IPS-18a (cell line): Measurements from ENCODE around the gene EPHA6.

Experiments
- H3K27ac ChIP-seq: one replicate; pipeline ENCODE4 v1.5.1; 2013; ENCODE audit warnings: low read length
- H3K27me3 ChIP-seq: one replicate; pipeline ENCODE4 v1.6.1; 2013; ENCODE audit warnings: mild to moderate bottlenecking, low read length; ENCODE audit not compliant: control insufficient read depth, insufficient read depth
- H3K36me3 ChIP-seq: one replicate; pipeline ENCODE4 v1.6.1; 2013; ENCODE audit warnings: low read depth, low read length; ENCODE audit not compliant: control insufficient read depth
- H3K4me1 ChIP-seq: one replicate; pipeline ENCODE4 v1.6.1; 2013; ENCODE audit warnings: low read depth, low read length; ENCODE audit not compliant: control insufficient read depth
- H3K4me3 ChIP-seq: one replicate; pipeline ENCODE4 v1.5.1; 2013; ENCODE audit warnings: low read length
- H3K9ac ChIP-seq: one replicate; pipeline ENCODE4 v1.6.1; 2013; ENCODE audit warnings: mild to moderate bottlenecking, low read length, moderate library complexity
- H3K9me3 ChIP-seq: one replicate; pipeline ENCODE4 v1.6.1; 2013; ENCODE audit warnings: low read depth, low read length; ENCODE audit not compliant: control insufficient read depth

Gene EPHA6

DNA sequence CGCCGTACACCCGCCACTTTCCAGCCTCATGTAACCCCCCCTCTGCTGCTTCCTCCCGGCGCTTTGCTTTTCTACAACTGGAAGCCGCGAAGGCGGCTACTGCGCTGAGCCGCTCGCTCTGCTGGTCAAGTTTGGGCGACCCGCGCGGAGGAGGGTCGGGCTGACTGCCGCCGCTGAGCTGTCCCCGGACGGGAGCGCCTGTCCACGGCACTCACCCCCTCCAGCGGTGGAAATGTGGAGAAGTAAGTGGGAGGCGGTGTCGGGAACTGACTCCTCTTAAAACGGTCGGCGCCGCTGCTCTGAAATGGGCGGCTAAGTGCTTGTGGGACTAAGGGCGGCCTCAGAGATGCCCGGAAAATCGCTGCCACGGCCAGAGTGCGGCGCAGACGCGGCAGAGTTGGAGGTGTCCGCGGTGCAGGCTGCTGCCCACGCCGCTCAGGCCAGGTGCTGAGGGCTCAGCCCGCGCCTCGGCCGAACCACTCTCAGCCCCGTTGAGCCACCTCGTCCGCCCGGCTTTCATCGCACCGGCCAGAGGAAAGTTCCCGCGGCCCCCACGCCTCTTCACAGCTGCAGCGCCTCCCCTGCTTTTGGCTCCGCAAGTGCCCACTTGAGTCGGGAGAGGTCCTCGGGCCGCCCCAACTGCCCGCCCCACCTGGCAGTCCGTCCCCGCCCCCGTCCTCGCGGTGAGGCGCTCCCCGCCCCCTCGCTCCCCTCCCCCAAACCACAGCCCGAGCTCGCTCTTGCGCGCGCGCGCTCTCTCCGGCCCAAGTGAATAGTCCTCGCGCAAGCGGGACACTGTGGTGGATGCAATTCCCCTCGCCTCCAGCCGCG lies at the start of gene EPHA6:
TSS of gene EPHA6 (plus strand) at position 775 of the 831 bp plus-strand sequence.
- peaks cover 40% of the 10 kb centered on the region for H3K27me3 ChIP-seq
- H3K4me3 ChIP-seq, result peak within 1 kb of the TSS; percentile 79
- no peaks in the 10 kb centered on the region for H3K9me3 ChIP-seq
- no peak within 1 kb of the TSS for H3K27ac ChIP-seq
- peaks cover 5% of the 10 kb centered on the region for H3K4me1 ChIP-seq
- H3K9ac ChIP-seq, result peak within 1 kb of the TSS; percentile 62
- H3K36me3 ChIP-seq, result no peaks in the 10 kb centered on the region

DNA sequence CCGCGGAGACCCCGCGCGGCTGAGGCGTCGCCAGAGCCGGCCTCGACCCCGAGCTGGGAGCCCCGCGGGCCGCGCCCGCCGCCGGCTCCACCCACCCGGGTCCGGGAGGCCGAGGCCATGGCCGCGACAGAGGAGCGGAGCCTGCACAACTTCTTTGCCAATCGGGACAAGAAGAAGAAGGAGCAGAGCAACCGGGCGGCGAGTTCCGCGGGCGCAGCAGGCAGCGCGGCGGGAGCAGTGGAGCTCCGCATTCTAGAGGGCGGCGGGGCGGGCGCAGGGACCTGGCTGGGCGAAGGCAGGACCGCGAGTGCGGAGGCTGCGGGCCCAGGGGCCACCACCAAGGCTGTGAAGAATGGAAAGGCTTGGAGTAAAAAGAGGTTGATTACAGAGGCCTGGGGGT lies 37.6 kb upstream of the EPHA6 start:
- H3K27me3 ChIP-seq, result no peaks in the 10 kb centered on the region
- no peak overlapping the region for H3K9ac ChIP-seq
- no peak overlapping the region for H3K4me3 ChIP-seq
- H3K36me3 ChIP-seq, result no peaks in the 10 kb centered on the region
- no peak overlapping the region for H3K27ac ChIP-seq
- no peaks in the 10 kb centered on the region for H3K4me1 ChIP-seq
- H3K9me3 ChIP-seq, result peaks cover 4% of the 10 kb centered on the region

DNA sequence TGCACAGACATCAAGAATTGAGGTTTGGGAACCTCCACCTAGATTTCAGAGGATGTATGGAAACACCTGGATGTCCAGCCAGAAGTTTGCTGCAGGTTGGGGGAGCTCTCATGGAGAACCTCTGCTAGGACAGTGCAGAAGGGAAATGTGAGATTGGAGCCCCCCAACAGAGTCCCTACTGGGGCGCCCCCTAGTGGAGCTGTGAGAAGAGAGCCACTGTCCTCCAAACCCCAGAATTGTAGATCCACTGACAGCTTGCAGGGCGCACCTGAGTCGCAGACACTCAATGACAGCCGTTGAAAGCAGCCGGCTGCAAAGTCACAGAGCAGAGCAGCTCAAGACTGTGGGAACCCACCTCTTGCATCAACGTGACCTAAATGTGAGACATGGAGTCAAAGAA lies 34.6 kb upstream of the EPHA6 start:
- Histone ChIP-seq H3K4me3 (no peak overlapping the region), H3K9me3 (no peaks in the 10 kb centered on the region), H3K36me3 (no peaks in the 10 kb centered on the region), H3K4me1 (no peaks in the 10 kb centered on the region), H3K9ac (no peak overlapping the region), H3K27ac (no peak overlapping the region), H3K27me3 (no peaks in the 10 kb centered on the region)

DNA sequence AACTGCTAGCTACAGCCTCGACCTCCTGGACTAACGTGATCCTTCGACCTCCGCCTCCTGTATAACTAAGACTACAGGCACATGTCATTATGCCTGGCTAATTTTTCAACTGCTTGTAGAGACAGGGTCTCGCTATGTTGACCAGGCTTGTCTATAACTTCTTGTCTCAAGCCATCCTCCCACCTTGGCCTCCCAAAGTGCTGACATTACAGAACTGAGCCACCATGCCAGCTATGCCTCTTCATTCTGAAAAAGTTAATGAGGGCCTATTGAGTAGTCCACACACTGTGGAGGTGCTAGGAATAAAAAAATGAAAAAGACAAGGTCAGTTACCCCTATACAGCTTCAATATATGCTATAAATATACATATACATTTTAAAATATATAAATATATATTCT lies 18.3 kb upstream of the EPHA6 start:
- Histone ChIP-seq H3K27me3 (no peaks in the 10 kb centered on the region), H3K4me3 (no peak overlapping the region)

DNA sequence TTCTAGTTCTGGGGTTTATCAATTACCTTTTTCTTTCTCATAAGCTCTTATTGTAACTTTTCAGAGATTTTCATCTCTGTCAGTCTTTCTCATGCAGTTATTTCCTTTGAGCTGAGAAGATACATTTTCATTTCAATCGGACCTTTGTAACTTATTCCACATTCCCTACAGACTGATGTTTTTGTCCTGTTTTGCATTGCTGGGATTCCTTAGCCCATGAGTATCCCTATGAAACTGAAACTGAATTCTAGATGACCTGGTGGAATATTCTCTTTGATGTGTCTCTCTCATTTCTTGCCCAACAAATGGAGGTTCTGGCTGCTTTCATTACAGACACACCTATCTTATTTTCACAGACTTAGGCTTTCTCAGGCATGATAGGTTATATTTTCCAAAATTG lies 10.5 kb upstream of the EPHA6 start:
- H3K36me3 ChIP-seq, result no peaks in the 10 kb centered on the region
- H3K4me1 ChIP-seq, result peaks cover 6% of the 10 kb centered on the region
- no peaks in the 10 kb centered on the region for H3K9me3 ChIP-seq
- no peak overlapping the region for H3K27ac ChIP-seq
- no peak overlapping the region for H3K9ac ChIP-seq
- H3K27me3 ChIP-seq, result no peaks in the 10 kb centered on the region
- peak overlapping the region; percentile 15 for H3K4me3 ChIP-seq

More for the DNA sequence above, 18.3 kb upstream of the EPHA6 start:
- H3K36me3 ChIP-seq, result no peaks in the 10 kb centered on the region
- H3K9me3 ChIP-seq, result no peaks in the 10 kb centered on the region
- H3K27ac ChIP-seq, result no peak overlapping the region
- no peak overlapping the region for H3K9ac ChIP-seq
- no peaks in the 10 kb centered on the region for H3K4me1 ChIP-seq

DNA sequence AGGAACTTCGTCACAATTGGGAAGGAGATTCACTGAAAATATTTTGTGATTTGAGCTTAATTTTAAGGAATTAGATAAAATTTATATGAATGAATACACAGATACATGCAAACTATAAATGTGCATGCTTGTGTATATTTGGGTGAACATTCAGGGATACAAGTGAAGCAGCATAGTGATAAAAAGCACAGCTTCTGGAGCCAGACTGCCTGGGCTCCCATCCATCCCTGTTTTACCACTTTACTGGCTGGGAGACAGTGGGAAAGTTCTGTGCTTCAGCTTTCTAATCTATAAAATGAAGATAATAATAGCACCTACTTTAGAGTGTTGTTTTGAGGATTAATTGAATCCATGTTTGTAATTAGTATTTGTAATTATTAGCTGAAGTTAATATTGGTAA lies 8.1 kb upstream of the EPHA6 start:
- Histone ChIP-seq H3K27me3 (peaks cover under 1% of the 10 kb centered on the region), H3K27ac (no peak overlapping the region), H3K4me1 (peaks cover 6% of the 10 kb centered on the region), H3K9me3 (no peaks in the 10 kb centered on the region), H3K36me3 (no peaks in the 10 kb centered on the region), H3K4me3 (no peak overlapping the region), H3K9ac (no peak overlapping the region)

DNA sequence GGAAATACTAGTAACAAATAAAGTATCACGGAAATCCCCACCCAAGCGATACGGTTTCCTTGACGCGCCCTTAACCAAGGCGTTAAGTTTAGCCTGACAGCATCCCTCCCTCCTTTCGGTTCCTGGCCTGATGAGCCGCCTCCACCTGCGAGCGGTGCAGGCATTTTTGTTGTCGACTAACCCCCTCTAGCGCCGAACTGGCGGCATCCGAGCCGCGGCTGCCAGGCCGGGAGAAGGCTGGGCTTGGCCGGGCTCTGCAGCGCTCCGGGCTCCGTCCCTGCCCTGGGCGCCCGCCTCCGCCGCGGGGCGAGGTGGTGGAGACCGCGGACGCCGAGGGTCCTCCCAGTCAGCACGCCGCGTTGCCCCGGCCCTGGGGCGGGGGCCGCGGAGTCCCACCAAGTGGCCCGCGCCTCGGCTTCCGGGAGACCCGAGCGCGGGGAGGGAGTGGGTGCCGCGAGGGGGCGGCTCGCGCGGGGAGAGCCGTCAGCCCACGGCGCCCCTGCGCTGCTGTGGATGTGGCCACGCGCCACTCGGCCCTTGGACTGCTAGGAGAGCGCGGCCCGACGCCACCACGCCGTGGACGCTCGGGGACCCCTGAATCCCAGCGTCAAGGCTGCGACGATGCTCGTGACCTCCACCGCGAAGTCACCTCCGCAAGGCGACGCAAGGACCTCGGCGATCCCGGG lies 1.1 kb upstream of the EPHA6 start:
- H3K9me3 ChIP-seq, result no peaks in the 10 kb centered on the region
- peaks cover 40% of the 10 kb centered on the region for H3K27me3 ChIP-seq
- H3K27ac ChIP-seq, result no peak overlapping the region
- peaks cover 5% of the 10 kb centered on the region for H3K4me1 ChIP-seq
- H3K9ac ChIP-seq, result peak overlapping the region; percentile 62
- H3K36me3 ChIP-seq, result no peaks in the 10 kb centered on the region
- H3K4me3 ChIP-seq, result peak overlapping the region; percentile 79

DNA sequence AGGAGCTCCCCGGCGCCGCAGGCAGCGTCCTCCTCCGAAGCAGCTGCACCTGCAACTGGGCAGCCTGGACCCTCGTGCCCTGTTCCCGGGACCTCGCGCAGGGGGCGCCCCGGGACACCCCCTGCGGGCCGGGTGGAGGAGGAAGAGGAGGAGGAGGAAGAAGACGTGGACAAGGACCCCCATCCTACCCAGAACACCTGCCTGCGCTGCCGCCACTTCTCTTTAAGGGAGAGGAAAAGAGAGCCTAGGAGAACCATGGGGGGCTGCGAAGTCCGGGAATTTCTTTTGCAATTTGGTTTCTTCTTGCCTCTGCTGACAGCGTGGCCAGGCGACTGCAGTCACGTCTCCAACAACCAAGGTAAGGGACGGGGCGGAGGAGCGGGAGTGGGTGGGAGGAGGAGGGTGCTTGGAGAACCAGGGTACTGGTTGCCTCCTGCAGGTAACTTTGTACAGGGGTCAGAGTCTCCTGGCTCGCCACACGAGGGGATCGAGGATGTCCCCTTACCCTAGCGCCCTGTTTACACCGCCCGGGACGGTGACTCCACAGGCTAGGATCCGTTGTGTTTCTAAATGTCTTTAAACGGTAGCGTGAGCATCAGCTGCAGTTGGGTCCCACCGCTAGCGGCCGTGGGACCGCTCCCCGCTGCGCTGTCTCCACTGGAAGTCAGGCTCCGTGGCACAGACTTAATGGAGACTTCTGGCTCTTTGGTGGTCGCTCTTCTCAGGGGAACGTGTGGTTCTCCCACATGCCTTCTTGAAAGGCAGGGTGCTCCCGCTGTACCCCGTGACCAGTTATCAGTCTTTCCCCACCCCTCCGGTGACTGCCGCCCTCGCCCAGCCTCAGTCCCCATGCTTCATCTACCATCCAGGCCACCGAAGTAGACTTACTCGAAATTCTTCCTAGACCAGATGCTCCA lies 515 bp downstream of the EPHA6 start:
- Histone ChIP-seq H3K4me3 (peak overlapping the region; percentile 79), H3K9ac (no peak overlapping the region), H3K27me3 (peaks cover 40% of the 10 kb centered on the region)

DNA sequence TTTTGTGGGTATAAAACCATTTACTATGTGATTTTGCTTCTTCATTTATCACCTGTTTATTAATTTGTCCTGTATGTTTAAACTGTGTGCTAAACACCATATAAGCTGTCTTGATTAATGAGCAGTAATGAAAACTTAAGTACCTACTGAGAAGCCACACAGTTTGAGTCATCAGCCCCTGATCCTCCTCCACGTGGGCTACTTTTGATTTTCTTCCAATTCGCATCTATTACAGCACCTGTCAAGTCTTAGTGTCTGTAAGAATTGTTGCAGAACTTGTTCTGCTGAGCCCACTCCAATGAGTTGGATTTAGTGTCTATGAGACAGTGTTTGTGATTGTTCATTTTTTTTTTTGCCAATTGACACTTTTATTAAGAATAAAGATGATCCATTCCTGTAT lies 16.8 kb downstream of the EPHA6 start:
- H3K27ac ChIP-seq, result no peak overlapping the region
- no peak overlapping the region for H3K4me3 ChIP-seq
- no peaks in the 10 kb centered on the region for H3K9me3 ChIP-seq
- no peaks in the 10 kb centered on the region for H3K36me3 ChIP-seq
- no peak overlapping the region for H3K9ac ChIP-seq
- no peaks in the 10 kb centered on the region for H3K27me3 ChIP-seq
- no peaks in the 10 kb centered on the region for H3K4me1 ChIP-seq

More for the DNA sequence above, 515 bp downstream of the EPHA6 start:
- H3K27ac ChIP-seq, result no peak overlapping the region
- no peaks in the 10 kb centered on the region for H3K36me3 ChIP-seq
- H3K4me1 ChIP-seq, result peaks cover 5% of the 10 kb centered on the region
- H3K9me3 ChIP-seq, result no peaks in the 10 kb centered on the region

DNA sequence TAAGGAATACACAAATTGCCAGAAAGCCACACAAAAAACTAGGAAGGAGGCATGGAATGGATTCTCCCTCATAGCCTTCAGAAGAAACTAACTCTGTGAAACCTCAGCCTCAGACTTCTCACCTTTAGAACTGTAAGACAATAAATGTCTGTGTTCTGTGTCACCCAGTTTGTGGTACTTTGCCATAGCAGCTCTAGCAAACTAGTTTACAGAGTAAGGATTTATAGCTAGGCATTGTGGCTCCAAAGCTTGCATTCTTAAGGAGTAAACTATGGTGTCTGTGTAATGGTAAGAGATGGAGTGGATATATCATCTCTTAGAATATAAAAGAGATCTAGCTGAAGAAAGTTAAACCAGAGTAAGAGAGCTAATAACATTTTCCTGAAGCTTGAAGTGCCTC lies 18.9 kb downstream of the EPHA6 start:
- Histone ChIP-seq H3K4me3 (no peak overlapping the region), H3K9ac (no peak overlapping the region), H3K36me3 (no peaks in the 10 kb centered on the region), H3K27me3 (no peaks in the 10 kb centered on the region), H3K27ac (no peak overlapping the region), H3K4me1 (no peaks in the 10 kb centered on the region), H3K9me3 (no peaks in the 10 kb centered on the region)

DNA sequence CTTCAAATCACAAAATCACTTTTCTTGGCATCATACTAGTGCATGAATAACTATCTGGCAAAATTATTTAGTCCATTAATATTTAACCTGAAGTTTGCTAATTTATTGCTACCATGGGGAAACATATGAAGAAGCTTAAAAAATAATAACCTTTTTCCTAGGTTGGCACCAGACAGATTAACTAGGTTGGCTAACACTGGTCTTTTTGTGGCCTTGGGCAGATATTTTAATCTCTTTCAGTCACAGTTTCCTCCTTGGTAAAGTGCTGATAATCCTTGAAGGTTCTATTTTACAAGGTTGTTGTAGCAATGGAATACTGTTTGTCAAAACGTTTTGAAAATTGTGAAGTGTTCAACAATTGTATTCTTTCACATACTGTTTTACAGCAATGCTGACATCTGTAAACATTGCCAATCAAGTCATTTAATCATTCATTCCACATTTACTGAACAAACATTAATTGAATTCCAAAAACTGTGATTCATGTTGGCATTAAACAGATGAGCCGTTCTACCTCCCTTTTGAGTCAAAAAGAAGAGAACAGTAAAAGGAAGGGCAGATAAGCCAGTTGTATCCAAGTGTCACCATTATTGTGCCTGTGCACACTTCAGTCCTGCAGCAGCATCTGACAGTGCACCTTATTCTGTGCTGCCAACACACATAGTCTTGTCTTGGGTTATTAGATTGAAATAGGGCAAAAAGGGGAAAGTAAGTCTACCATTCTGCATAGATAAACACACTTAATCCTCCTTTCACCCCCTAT lies 21.9 kb downstream of the EPHA6 start:
- Histone ChIP-seq H3K9me3 (no peaks in the 10 kb centered on the region), H3K9ac (no peak overlapping the region)

More for the DNA sequence above, 21.9 kb downstream of the EPHA6 start:
- Histone ChIP-seq H3K4me1 (no peaks in the 10 kb centered on the region), H3K36me3 (no peaks in the 10 kb centered on the region), H3K27me3 (no peaks in the 10 kb centered on the region), H3K4me3 (no peak overlapping the region), H3K27ac (no peak overlapping the region)
